NCI-H226 (cell line): ENCODE data around the gene PRLR.
"Not testable (repeated sequence)": the region's sequence is repeated elsewhere in the genome, so short reads cannot be mapped to it uniquely, and the experiment has no call there.

Experiments
- DNase-seq: peaks from one replicate; pipeline ENCODE4 v3.0.0-alpha.2; 2015

The PRLR gene

DNA sequence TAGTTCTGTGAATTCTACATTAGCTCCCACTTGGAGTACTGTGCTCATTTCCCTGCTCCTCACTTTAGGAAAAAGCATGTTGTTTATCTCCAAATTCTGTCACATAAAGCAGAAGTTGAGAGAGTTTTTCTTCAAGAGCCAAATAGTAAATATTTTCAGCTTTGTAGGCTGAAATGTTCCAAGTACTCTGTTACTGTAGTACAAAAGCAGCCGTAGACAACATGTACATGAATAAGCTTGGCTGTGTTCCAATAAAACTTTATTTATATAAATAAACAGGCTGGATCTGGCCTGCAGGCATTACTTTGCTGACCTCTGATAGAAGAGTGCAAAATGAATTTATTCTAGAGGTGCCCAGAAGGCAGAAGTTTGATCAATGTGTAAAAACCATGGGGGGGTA is 109.6 kb downstream of the PRLR start:
- no peak for DNase-seq

DNA sequence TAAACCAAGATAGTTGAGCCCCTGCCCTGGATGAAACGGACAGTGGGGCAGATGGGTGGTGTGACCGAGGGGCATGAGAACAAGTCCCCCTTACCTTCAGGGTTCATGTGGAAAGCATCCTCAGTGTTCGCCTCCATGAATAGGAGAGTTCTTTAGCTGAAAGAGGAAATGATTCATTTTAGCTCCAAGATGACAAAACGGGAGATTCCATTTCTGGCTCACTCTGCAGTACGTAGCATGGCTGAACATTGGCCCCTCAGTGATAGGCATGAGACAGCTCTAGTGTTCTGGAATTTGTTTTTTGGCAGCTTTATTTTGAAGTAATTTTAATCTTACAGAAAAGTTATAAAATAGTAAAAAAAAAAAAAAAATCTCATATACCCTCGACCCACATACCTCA is 112.3 kb downstream of the PRLR start:
- peak; percentile 72 for DNase-seq

DNA sequence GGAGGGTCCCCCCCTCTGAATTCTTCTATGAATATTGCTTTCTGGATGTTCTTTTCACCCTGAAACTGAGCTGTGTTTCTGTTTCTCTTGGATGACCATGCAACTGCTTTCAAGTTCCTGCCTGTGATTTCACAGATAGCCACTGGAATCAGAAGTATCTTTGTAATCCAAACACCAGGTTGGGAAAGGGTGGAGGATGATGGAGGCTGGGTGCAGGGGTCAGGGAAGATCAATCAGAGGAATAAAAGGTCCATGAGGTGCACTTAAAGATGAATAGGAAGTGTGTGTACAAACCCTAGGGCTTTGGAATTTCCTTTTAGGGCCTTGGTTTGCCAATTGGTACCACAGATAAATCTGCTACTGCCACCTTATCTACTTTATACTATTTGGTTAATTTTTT is 114.4 kb downstream of the PRLR start:
- DNase-seq = no peak

DNA sequence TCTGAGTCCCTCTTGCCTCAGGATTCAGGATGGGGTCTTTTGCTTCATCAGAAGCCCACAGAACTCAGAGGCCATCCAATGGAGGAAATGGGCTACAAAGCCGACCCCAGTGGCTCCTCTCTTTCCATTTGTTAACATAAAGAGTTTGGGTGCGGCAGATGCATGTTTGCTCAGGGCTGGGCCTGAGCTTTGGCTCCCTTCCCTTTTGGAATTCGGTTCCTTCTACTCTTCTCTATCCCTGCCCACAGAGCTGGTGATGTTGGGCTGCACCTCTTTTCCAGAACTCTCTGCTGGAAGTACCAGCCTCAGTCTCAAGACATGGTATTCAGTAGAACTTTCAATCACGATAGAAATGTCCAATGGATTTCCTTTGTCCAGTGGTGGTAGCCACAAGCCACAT is 115.6 kb downstream of the PRLR start:
- DNase-seq = no peak

DNA sequence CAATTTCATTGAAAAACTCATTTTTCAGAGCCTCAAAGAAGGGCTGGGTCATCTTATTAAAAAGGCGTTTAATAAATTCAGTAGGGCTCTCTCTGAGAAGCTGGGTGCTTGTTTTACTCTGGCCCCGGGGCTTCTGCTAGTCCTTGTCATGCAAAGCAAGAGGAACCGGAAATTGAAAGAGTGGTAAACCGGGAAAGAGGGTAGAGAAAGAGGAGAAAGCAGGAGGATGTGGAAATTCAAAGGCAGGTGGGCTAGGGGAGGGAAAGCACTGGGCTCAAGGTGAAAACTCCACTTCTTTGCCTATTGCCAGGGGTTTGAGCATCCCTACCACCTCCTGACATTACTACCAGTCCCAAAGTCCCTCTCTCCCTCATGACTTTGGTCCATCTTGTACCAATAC is 118.0 kb downstream of the PRLR start:
- no peak for DNase-seq

DNA sequence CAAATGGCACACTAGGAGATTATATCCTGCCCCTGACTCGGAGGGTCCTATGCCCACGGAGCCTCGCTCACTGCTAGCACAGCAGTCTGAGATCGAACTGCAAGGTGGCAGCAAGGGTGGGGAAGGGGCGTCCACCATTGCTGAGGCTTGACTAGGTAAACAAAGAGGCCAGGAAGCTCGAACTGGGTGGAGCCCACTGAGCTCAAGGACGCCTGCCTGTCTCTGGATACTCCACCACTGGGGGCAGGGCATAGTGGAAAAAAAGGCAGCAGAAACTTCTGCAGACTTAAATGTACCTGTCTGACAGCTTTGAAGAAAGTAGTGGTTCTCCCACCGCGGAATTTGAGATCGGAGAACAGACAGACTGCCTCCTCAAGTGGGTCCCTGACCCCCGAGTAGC is 125.7 kb downstream of the PRLR start:
- not testable (repeated sequence) for DNase-seq

DNA sequence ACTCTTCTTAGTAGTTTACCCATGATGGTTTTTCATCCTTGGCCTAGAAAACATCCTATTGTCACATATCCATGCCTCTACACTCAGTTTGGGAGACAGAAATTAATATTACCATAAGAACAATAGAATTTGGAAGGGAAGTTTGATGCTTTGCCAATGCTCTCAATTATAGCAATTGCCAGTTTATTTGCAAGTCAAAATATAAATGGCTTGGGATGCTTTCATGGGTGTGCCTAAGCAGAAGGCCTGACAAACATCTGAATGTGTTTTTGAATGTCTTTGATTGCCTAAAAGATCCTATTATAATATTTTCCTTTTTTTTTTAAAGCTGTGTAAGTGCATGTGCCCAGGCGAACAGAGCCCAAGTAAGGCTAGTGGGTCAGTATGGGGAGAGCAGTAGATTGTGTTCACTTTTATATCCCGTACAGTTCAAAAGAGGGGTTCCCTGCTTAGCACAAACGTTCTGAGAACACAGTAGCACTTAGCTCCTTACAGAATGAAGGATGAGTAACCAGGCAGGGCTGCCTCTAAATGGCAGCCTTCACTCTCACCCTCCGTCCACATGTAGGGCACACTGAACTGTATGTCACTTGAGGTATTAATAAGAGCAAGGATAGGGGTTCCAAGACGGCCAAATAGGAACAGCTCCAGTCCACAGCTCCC is 126.5 kb downstream of the PRLR start:
- no peak for DNase-seq

DNA sequence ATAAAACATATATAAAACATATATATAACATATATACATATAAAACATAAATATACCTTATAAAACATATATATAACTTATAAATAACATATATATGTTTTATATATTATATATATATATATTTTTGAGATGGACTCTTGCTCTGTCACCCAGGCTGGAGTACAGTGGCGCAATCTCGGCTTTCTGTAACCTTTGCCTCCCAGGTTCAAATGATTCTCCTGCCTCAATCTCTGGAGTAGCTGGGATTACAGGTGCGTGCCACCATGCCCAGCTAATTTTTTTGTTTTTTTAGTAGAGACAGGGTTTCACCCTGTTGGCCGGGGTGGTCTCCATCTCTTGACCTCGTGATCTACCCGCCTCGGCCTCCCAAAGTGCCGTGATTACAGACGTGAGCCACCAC is 128.6 kb downstream of the PRLR start:
- not testable (repeated sequence) for DNase-seq

DNA sequence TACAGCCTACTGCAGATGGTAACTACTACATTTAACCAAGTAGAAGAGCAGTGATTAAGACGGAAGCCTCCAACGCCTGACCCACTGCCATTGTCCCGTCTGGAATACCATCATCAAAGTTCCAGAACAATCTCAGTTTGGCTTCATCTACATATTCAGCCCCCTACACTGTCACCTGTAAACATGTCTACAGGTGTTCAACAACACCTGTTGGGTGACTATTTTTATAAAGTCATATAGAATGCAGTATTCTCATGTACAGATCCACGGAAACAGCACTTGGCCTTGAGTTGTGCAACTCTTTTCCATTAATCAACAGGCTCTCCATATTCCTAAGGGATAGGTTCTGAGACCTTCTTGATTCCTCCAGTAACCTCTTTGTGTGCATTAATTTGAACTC is 129.3 kb downstream of the PRLR start:
- no peak for DNase-seq

DNA sequence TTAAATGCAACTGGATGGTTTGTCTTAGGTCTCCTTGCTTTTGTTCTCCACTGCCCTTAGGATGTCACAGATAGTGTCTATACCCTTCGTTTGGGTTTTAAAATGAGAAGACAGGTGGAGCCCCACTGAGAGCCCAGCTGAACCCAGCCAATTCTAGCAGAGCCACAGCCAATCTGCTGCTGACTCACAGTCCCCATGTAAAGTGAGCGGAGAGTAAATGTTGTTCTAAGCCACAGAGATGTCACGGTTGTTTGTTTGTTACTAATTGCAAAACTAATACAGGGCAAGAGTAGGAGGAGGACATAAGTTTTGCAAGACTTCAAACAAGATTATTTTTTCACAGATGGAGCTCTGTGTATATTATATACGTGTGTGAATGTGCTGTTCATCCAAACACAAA is 132.1 kb downstream of the PRLR start:
- no peak for DNase-seq

DNA sequence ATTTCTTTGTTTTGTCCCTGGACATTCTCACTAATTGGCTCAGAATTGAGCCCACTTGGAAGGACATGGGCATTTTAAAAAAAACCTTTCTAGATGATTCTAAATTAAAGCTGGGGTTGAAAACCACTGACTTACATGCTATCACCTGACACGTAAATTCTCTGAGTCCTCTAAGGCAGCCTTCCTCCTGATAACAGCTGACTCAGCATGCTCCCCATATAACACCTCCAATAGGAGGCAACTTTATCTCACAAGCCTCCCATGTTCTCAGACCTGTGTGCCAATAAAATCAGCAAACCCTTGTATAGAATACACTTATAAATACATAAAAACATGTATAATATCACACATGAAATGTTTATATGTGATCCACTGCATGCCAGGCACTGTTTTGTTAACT is 133.4 kb downstream of the PRLR start:
- no peak for DNase-seq

DNA sequence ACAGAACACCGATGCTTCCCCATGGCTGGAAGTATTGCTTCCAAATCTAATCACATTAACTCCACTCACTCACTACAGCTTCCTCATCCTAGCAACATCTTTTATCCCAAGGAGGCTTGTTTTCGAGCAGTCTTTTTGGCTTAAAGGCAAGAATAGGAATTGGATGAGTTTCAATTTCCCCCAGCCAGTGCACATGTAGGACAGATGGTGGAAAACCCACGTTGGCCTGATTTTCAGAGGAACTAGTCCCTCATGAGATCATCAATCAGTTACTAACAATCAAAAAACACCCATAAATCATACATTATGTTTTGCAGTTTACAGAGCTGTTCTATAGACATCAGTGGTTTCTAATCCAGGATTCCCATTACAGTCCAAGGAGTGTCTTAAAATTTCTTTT is 134.1 kb downstream of the PRLR start:
- DNase-seq = no peak

DNA sequence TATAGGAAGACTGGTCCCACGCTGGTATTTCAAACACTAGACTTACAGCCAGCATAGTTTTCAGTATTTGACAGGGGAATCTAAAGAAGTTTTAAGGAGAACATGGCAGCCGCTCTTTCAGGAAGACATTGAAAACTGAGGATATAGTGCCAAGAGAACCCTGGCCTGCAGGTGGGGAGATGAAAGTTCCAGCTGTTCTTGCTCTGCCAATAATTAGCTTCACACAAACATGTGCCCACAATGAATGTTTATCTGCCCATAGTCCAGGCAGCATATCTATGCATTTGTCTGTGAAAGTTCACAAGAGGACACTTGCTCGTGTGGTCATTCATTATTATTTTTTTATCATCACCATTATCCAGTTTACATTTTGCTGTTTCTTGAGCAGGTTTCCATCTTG is 134.9 kb downstream of the PRLR start:
- no peak for DNase-seq

DNA sequence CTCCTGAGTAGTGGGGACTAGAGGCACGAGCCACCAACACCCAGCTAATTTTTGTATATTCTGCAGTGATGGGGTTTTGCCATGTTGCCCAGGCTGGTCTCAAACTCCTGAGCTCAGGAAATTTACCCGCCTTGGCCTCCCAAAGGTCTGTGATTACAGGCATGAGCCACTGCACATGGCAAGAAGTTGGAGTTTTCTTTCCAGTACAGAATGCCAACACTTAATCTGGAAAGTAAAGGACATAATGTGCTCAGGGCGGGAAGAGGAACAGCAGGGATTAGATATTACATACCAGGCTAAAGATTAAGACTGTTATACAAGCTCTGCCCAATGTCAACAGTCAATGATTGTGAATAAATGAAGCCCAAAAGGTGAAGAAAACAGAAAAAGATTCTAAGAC is 135.3 kb downstream of the PRLR start:
- no peak for DNase-seq

DNA sequence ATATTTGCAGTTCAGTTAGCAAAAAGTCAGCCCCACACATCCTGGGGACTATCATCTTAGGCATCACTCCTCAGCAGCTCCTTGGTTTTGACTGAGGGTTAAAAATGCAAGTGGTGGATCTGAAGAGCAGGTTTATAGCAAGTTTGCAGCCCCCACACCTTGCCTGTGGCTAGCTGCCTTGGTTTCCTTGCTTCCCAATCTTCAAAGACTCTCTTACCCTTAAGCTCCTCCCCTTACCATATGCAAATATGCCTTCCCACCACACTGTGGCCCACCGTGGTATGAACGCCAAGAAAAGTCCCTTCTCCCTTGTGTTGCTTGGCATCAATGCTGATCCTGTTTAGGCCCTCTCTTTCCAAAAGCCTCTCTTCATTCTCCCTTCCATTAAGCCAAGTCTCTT is 137.6 kb downstream of the PRLR start:
- no peak for DNase-seq

DNA sequence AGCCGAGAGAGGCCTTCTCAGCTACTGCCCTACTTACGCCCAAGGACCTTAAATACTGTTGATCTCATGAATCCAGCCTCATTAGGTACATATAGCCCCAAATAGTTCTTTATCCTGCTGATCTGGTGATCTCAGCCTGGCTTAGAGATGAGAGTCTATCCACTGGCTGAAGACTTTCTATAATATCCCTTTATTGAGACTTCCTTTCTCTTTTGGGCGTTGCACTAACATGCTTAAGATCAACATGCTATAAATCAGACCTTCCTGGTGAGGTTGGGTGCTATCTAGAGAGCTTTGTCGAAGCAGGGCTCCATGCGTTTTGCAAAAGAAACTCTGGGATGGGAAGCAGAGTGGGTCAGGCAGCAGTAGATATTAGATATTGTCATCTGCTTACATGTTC is 138.6 kb downstream of the PRLR start:
- DNase-seq = no peak

DNA sequence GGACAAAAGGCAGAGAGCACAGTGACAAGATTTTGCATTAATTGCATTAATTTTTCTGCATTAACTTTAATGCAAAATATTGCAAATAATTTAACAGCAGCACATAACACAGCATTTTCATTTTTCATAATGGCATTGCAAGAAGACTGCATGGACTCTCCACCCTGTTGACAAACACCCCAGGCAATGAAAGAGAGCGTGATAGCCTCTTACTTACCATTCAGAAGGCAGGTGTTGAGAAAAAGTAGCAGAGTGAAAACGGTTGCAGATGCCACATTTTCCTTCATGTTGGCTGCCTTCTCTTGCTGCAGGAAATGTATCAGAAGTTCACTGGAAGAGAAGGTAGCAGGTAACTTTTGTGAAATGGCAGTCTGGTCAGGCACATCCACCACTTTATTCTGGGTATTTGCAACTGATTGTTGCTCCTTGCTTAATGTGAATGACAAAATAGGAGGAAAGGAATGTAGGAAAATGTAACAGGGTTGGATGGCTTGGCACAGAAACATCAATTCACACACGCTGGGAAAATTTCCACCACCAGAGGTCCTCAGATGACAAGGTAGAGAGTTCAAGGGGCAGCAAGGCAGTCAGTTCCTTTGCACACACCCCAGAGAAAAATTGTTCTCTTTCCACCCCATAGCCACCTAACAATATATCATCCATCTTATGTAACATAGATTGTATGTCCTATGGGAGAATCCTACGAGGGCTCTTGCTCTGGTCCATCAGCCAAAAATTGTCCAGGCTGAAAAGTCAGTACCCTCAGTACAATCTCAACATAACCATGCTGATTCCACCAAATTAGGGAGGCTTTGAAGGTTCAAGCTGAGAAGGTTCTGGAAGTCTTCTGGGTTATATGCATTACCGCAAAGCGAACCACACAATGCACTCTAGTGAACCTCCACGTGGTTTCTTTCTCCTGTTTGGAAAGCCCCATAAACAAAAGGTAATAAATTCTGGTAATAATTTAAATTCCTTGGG is 140.7 kb downstream of the PRLR start:
- peak; percentile 60 for DNase-seq

DNA sequence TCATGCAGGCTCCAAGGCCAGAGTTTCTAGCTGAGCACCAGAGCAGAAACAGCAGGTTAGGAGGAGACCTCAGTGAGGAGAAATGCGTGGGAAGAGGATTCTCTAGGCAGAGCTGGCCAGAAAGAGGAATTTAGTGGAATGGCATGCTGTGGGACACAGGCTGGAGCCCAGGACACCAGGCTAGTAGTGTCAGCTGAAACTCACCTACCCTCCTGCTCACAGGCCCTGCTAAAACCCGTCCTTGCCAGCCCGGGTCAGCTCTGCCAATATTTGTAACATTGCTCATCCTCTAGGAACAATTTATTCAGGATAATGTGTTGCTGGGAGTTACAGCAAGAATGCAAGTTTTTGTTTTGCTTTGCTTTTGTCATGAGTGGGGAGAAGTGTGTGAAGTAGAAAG is 142.3 kb downstream of the PRLR start:
- DNase-seq = no peak

DNA sequence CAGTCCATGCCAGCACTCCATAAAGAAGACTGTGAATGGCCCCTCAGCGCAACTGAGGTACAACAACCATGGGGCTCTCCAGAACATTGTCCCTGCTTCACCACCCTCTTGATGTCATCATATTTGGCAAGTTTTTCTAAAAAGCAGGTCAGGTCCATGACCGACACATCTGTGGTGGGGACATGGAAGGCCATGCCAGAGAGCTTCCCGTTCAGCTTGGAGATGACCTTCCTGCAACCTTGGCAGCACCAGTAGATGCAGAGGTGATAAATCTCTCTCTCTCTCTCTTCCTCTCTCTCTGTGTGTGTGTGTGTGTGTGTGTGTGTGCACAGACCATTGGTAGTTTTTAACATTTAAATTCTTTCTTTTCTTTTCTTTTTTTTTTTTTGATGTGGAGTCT is 147.1 kb downstream of the PRLR start:
- no peak for DNase-seq

DNA sequence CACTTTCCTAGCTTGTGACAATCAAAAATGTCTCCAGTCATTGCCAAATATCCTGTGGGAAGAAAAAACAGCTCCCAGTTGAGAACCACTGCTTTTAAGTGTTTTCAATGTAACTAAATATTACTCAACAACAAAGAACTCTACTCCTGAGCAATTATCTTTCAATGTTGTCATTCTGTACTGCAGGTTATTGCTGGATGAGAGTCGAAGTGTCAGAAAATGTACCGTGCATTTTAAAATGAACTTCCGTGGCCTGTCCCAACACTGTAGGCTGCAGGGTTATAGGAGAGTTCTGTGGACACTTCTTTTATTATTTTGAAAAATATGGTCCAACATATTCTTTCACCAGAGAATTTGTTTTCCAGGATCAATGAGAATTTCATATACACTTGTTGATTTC is 147.8 kb downstream of the PRLR start:
- no peak for DNase-seq

DNA sequence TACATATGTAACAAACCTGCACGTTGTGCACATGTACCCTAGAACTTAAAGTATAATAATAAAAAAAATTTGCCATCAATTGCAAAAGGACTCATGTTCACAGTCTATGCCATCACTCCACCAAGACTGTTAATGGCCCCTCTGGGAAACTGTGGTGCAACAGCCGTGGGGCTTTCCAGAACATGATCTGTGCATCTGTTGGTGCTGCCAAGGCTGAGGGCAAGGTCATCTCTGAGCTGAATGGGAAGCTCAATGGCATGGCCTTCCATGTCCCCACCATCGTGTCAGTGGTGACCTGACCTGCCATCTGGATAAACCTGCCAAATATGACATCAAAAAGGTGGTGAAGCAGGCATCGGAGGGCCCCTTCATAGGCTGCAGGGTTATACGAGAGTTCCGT is 149.2 kb downstream of the PRLR start:
- no peak for DNase-seq

DNA sequence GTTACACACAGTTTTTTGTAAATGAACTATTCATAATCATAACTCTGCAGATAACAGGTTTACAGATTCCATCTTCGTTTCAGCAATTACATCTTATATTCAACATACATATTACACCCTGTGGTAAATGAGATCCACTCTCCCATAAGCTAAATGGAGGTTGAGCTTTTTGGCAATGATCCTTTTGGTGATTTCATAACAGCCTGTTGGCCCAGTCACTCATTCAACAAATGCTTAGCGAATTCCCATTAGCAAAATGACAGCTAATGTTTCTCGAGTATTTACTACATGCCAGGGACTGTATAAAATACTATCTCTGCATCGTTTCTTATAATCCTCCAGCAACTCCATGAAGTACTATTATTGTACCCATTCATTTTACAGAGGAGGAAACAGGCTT is 157.1 kb downstream of the PRLR start:
- no peak for DNase-seq

DNA sequence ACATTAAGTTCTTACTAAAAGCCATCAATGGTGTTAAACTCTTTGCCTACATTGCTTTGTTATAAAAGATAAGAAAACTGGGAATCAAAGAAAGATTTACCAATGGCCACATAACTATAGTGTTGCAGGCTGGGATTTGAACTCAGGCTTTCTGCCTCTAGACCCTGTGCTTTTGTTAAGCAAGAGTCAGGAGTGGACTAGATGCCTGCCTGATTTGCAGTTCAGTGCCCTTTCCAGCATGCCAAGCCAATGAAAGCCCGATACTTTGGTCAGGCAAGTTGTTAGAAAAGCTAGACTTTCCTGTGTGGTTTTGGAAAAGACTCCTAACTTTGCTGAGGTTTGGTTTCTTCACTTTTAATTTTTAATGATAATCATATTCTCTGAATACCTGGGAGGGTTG is 161.1 kb downstream of the PRLR start:
- DNase-seq = no peak

DNA sequence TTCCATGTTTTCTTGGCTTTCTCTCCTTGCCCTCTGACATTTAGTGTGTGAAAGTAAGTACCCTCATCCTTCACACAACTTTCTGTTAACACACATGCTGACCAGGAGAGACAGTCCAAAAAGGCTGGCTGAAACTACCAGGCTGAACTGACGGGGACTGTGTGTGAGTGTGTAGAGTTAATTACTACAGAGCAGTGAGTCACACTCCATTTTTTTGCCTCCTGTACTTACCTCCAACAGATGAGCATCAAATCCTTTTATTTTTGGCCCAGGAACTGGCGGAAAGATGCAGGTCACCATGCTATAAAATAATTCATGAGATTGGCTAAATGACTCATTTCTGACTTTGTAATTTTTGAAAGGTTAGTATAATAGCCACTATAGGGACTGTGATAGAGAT is 162.3 kb downstream of the PRLR start:
- DNase-seq = no peak
